Measurements from ENCODE around the gene VSTM2B. TPM values are rescaled to one million over a fixed set of nuclear protein-coding genes. Genes with fewer than 3 reads are reported as not detected.

VSTM2B gene
- total and polyA plus RNA-seq, 2 of the 4 experiments (the other 2 are of a cell fraction) = not detected

- BruUV-seq (replicated peaks) = no TSS peak
- H4K5ac ChIP-seq (ENCODE audit: low read depth, low read length) = no peak overlapping the region
- CTCF ChIA-PET = no interaction called here
- no peak overlapping the region for H2BK5ac ChIP-seq (ENCODE audit: low read depth, low read length, poor library complexity, severe bottlenecking)
- no peaks in the 10 kb centered on the region for H3K27me3 ChIP-seq (ENCODE audit: control insufficient read depth, insufficient read depth, low read length)
- H2AK5ac ChIP-seq (ENCODE audit: low read depth, low read length) = no peak overlapping the region
- WGBS, 2 experiments (ENCODE audit: extremely low coverage in 2 of 2, insufficient read length in 1 of 2) = no CpG with 5 or more reads among the region's 4 CpGs
- dilution Hi-C loops (cut with HindIII; ENCODE audit: low sequenced_read_pairs, unreplicated experiment) (no loop called here), intact Hi-C loops (cut with micrococcal nuclease) (no loop called here), in situ Hi-C loops (cut with MboI; ENCODE audit: low sequenced_read_pairs) (no loop called here)
- H3K56ac ChIP-seq (ENCODE audit: extremely low read depth, insufficient read depth, low read length) = no peak overlapping the region
- no peak overlapping the region for H3K9ac ChIP-seq (ENCODE audit: low read depth, low read length)
- H3K9me3 ChIP-seq (ENCODE audit: control insufficient read depth, insufficient read depth, low read length) = peaks cover 3% of the 10 kb centered on the region; the same call in 1 of the 2 replicates
- no peak overlapping the region for H4K8ac ChIP-seq (ENCODE audit: low read depth in 2 of 2, low read length in 2 of 2)
- H3K27ac ChIP-seq (ENCODE audit: insufficient read depth, low read length) = no peak overlapping the region
- ATAC-seq (ENCODE audit: low read depth) = no peak
- H3K4me3 ChIP-seq (ENCODE audit: insufficient read depth, low read depth, low read length) = no peak overlapping the region
- H4K91ac ChIP-seq (ENCODE audit: insufficient read depth, low read depth, low read length) = no peak overlapping the region
- no peaks in the 10 kb centered on the region for H3K79me1 ChIP-seq (ENCODE audit: low read depth in 1 of 2, low read length in 2 of 2)
- H3K23ac ChIP-seq (ENCODE audit: low read depth, low read length) = no peak overlapping the region
- H2BK20ac ChIP-seq (ENCODE audit: low read depth, low read length) = no peak overlapping the region
- no peaks in the 10 kb centered on the region for H3K4me1 ChIP-seq (ENCODE audit: control insufficient read depth, insufficient read depth, low read length)
- H2AK9ac ChIP-seq (replicated peaks; ENCODE audit: low read depth, low read length, poor library complexity) = no peak overlapping the region
- no peak overlapping the region for H3K4me2 ChIP-seq (ENCODE audit: low read depth, low read length)
- no peak overlapping the region for H2BK15ac ChIP-seq (ENCODE audit: low read depth, low read length)
- H3K14ac ChIP-seq (replicated peaks; ENCODE audit: low read depth, low read length) = no peak overlapping the region
- H3K9me1 ChIP-seq (ENCODE audit: insufficient read depth, low read length) = no peaks in the 10 kb centered on the region
- H2BK120ac ChIP-seq (ENCODE audit: low read depth, low read length) = no peak overlapping the region
- H3K36me3 ChIP-seq (ENCODE audit: control insufficient read depth, insufficient read depth, low read length) = no peaks in the 10 kb centered on the region
- H2AFZ ChIP-seq (replicated peaks; ENCODE audit: low read length, poor library complexity) = no peak overlapping the region
- no peak for DNase-seq
- no peak overlapping the region for H3K18ac ChIP-seq (ENCODE audit: low read depth, low read length)
- POLR2A ChIA-PET (ENCODE audit: unreplicated experiment) = no interaction called here
- TF ChIP-seq RAD21 (IDR thresholded peaks at IDR 0.05; ENCODE audit: low read length) = no peak
- TF ChIP-seq NFE2L2 (IDR thresholded peaks at IDR 0.05; ENCODE audit: low read depth, low read length) = no peak
- no peak for TF ChIP-seq USF2 (IDR thresholded peaks at IDR 0.05; ENCODE audit: low read depth, low read length)
- no peak for TF ChIP-seq CHD1 (IDR thresholded peaks at IDR 0.05; ENCODE audit: low read depth, low read length)
- TF ChIP-seq MAZ (IDR thresholded peaks at IDR 0.05; ENCODE audit: borderline replicate concordance, low read depth, low read length) = no peak
- TF ChIP-seq MAFK (IDR thresholded peaks at IDR 0.05; ENCODE audit: low read depth, low read length) = no peak
- TF ChIP-seq CEBPB (IDR thresholded peaks at IDR 0.05; ENCODE audit: low read depth, low read length) = no peak
- TF ChIP-seq CTCF (conservative IDR thresholded peaks at IDR 0.05; ENCODE audit: low read depth, low read length) = no peak
- no peak for TF ChIP-seq RCOR1 (IDR thresholded peaks at IDR 0.05; ENCODE audit: insufficient replicate concordance, low read length)
- TF ChIP-seq BHLHE40 (IDR thresholded peaks at IDR 0.05; ENCODE audit: low read depth, low read length) = no peak
- TF ChIP-seq POLR2A (IDR thresholded peaks at IDR 0.05; ENCODE audit: low read depth, low read length) = no peak
- TF ChIP-seq MXI1 (IDR thresholded peaks at IDR 0.05; ENCODE audit: borderline replicate concordance, low read depth, low read length) = no peak
- H4K20me1 ChIP-seq (ENCODE audit: insufficient read depth, low read length) = no peaks in the 10 kb centered on the region
- no peak overlapping the region for H3K4ac ChIP-seq (ENCODE audit: low read depth, low read length)
These were observed 30.7 kb upstream of the VSTM2B start for GRCh38 chr19:29495091-29495490.

Measured in IMR-90 (cell line).